B cell (primary cell): ENCODE data around the gene FSTL5. TPM values are rescaled to one million over a fixed set of nuclear protein-coding genes. Genes with fewer than 3 reads are reported as not detected.

Experiments used
- ATAC-seq: fragments of 200-7000 bp; cut with Tn5 transposase; one replicate; pipeline ENCODE4 v1.10.0; 2021; ENCODE audit warnings: low read depth, mild to moderate bottlenecking, moderate number of reproducible peaks, moderate library complexity
- CTCF ChIA-PET: fragments of 350-600 bp; sonication (Branson Sonifier 250); formaldehyde crosslinking; loops from one replicate; lab custom pipeline; 2021; ENCODE audit warnings: antibody characterized with exemption, inconsistent platforms; lab: Charles Lee
- POLR2A ChIA-PET: fragments of 350-600 bp; sonication (Branson Sonifier 250); formaldehyde crosslinking; loops from one replicate; lab custom pipeline; 2021; ENCODE audit warnings: antibody characterized with exemption; lab: Charles Lee
- DNase-seq: peaks from one replicate; pipeline ENCODE4 v3.0.0; 2013
- H2AFZ ChIP-seq: 2 replicates; pipeline ENCODE4 v1.6.1; 2012; ENCODE audit warnings: mild to moderate bottlenecking, low read depth, low read length; ENCODE audit not compliant: insufficient read depth, poor library complexity, severe bottlenecking
- H3K27ac ChIP-seq, 2 donors: 1 replicate in 1 of 2; 2 replicates in 1 of 2; pipeline ENCODE4 v1.5.1; 2012 to 2013; ENCODE audit warnings: low read length in 2 of 2, mild to moderate bottlenecking in 2 of 2, moderate library complexity in 1 of 2
- H3K27me3 ChIP-seq, 4 experiments: fragments of 200-600 bp in 1 of 4; sonication (generic) in 1 of 4; replicated peaks in 1 of 4; 1 replicate in 2 of 4; 2 replicates in 2 of 4; pipeline versions ENCODE4 v1.6.1 to v1.7.0; 2013 to 2016; ENCODE audit warnings: low read length in 3 of 4, mild to moderate bottlenecking in 2 of 4, mixed read lengths in 1 of 4, moderate library complexity in 1 of 4; ENCODE audit not compliant: insufficient read depth in 4 of 4, control insufficient read depth in 3 of 4; ENCODE audit errors: control extremely low read depth in 1 of 4
- H3K36me3 ChIP-seq, 2 experiments: replicated peaks in 1 of 2; 1 replicate in 1 of 2; 2 replicates in 1 of 2; pipeline versions ENCODE4 v1.6.1 to v1.7.1; 2013; ENCODE audit warnings: low read length in 1 of 2; ENCODE audit not compliant: insufficient read depth in 2 of 2, control insufficient read depth in 1 of 2; ENCODE audit errors: control extremely low read depth in 1 of 2, extremely low read depth in 1 of 2
- H3K4me1 ChIP-seq, 2 donors: fragments of 200-600 bp in 1 of 2; sonication (generic) in 1 of 2; 1 replicate in 1 of 2; 2 replicates in 1 of 2; pipeline versions ENCODE4 v1.5.1 to v1.6.1; 2013 to 2017; ENCODE audit warnings: low read length in 2 of 2; ENCODE audit not compliant: control insufficient read depth in 2 of 2, insufficient read depth in 2 of 2
- H3K4me2 ChIP-seq: replicated peaks from 2 replicates; pipeline ENCODE3; 2012; ENCODE audit warnings: mild to moderate bottlenecking, low read depth, low read length; ENCODE audit not compliant: poor library complexity, severe bottlenecking
- H3K4me3 ChIP-seq, 5 experiments: fragments of 200-600 bp in 1 of 5; sonication (generic) in 1 of 5; 1 replicate in 3 of 5; 2 replicates in 2 of 5; pipeline versions ENCODE4 v1.5.1 to v1.7.0; 2011 to 2016; ENCODE audit warnings: low read length in 4 of 5, mild to moderate bottlenecking in 4 of 5, low read depth in 2 of 5, control low read depth in 1 of 5, moderate library complexity in 1 of 5; ENCODE audit not compliant: insufficient read depth in 1 of 5; ENCODE audit errors: control extremely low read depth in 1 of 5, extremely low read depth in 1 of 5
- H3K79me2 ChIP-seq: fragments of 200-600 bp; sonication (generic); one replicate; pipeline ENCODE4 v1.6.0; 2016; ENCODE audit warnings: low read length; ENCODE audit not compliant: control insufficient read depth, insufficient read depth
- H3K9ac ChIP-seq: fragments of 200-600 bp; sonication (generic); 2 replicates; pipeline ENCODE4 v1.6.1; 2017; ENCODE audit warnings: mild to moderate bottlenecking, low read length, moderate library complexity
- H3K9me3 ChIP-seq, 3 donors: one replicate each; pipeline versions ENCODE4 v1.6.1 to v1.7.1; 2013; ENCODE audit warnings: low read length in 2 of 3; ENCODE audit not compliant: control insufficient read depth in 2 of 3, insufficient read depth in 1 of 3; ENCODE audit errors: control extremely low read depth in 1 of 3
- H4K20me1 ChIP-seq: 2 replicates; pipeline ENCODE4 v1.6.0; 2012; ENCODE audit warnings: mild to moderate bottlenecking, low read length; ENCODE audit not compliant: insufficient read depth, control insufficient read depth, poor library complexity, severe bottlenecking
- H3K27ac Mint-ChIP-seq: one replicate; pipeline ENCODE4 v1.8.0; 2021; ENCODE audit warnings: mixed read lengths
- H3K27me3 Mint-ChIP-seq: one replicate; pipeline ENCODE4 v1.8.0; 2021; ENCODE audit warnings: mixed read lengths
- H3K4me1 Mint-ChIP-seq: one replicate; pipeline ENCODE4 v1.8.0; 2021; ENCODE audit warnings: mixed read lengths
- H3K4me3 Mint-ChIP-seq: one replicate; pipeline ENCODE4 v1.8.0; 2021; ENCODE audit warnings: mixed read lengths
- H3K9me3 Mint-ChIP-seq: one replicate; pipeline ENCODE4 v1.8.0; 2022; ENCODE audit warnings: mixed read lengths; ENCODE audit not compliant: insufficient read depth
- CTCF ChIP-seq: fragments of 200-600 bp; IDR thresholded peaks from one replicate; pipeline ENCODE4 v1.8.0; 2022; ENCODE audit warnings: antibody characterized with exemption, mild to moderate bottlenecking
- EZH2 ChIP-seq: IDR thresholded peaks from 2 replicates; pipeline ENCODE4 v1.6.1; 2012; ENCODE audit warnings: borderline replicate concordance, low read depth, mild to moderate bottlenecking, moderate library complexity, low read length; ENCODE audit not compliant: insufficient read depth, poor library complexity, severe bottlenecking
- WGBS: methylation state at CpG from one replicate; pipeline ENCODE4 v1.1.5; 2013; ENCODE audit warnings: missing lambda C conversion rate; ENCODE audit not compliant: insufficient coverage; 5-methylcytosine and 5-hydroxymethylcytosine counted together
- intact Hi-C: fragments of 100-400 bp; cut with micrococcal nuclease; formaldehyde crosslinking; loops from one replicate; pipeline ENCODE4 v1.10.0; 2022
- polyA plus RNA-seq: library from polyadenylated mRNA; depleted of rRNA; stranded (reverse); fragments of >200 nt; gene quantifications from 2 replicates; pipeline ENCODE4 v1.2.3, GENCODE V29; 2012
- total RNA-seq, 2 donors: library from RNA; stranded (reverse); fragments of 120-200 nt in 1 of 2; gene quantifications; 1 replicate in 1 of 2; 2 replicates in 1 of 2; pipeline versions ENCODE4 v1.2.3 to v1.2.4, GENCODE V29; 2013 to 2022

Gene FSTL5
- total and polyA plus RNA-seq, 2 donors (not counting 1 experiment from before 2014, with no cell fraction given), result not detected

GRCh38 chr4:161664740-161665139 lies 499.1 kb downstream of the FSTL5 start:
- H3K79me2 ChIP-seq, result no peaks in the 10 kb centered on the region
- TF ChIP-seq CTCF, result no peak
- no peak for TF ChIP-seq EZH2
- H3K27me3 ChIP-seq, result no peaks in the 10 kb centered on the region
- no peak for DNase-seq
- WGBS, result no CpG with 5 or more reads among the region's 7 CpGs
- H3K9ac ChIP-seq, result no peak overlapping the region
- no peak overlapping the region for H3K4me2 ChIP-seq
- no peaks in the 10 kb centered on the region for H3K27me3 Mint-ChIP-seq
- no peaks in the 10 kb centered on the region for H3K4me1 Mint-ChIP-seq
- H3K27ac Mint-ChIP-seq, result no peak overlapping the region
- H3K36me3 ChIP-seq, result no peaks in the 10 kb centered on the region
- ChIA-PET CTCF (no interaction called here), POLR2A (no interaction called here)
- H3K4me1 ChIP-seq, result no peaks in the 10 kb centered on the region
- intact Hi-C loops, result no loop called here
- H4K20me1 ChIP-seq, result no peaks in the 10 kb centered on the region
- H3K4me3 ChIP-seq, result no peak overlapping the region
- no peak for ATAC-seq
- no peak overlapping the region for H3K27ac ChIP-seq
- H3K9me3 Mint-ChIP-seq, result no peaks in the 10 kb centered on the region
- H3K4me3 Mint-ChIP-seq, result no peak overlapping the region
- H2AFZ ChIP-seq, result no peak overlapping the region
- peaks cover 0 to 4% (median 0%) of the 10 kb centered on the region in 3 donors for H3K9me3 ChIP-seq

GRCh38 chr4:161663844-161664243 lies 500.0 kb downstream of the FSTL5 start:
- ChIA-PET CTCF (no interaction called here), POLR2A (no interaction called here)
- Mint-ChIP-seq H3K27me3 (no peaks in the 10 kb centered on the region), H3K27ac (no peak overlapping the region), H3K4me1 (no peaks in the 10 kb centered on the region), H3K4me3 (no peak overlapping the region), H3K9me3 (no peaks in the 10 kb centered on the region)
- H3K4me2 ChIP-seq, result no peak overlapping the region
- peaks cover 0 to 4% (median 0%) of the 10 kb centered on the region in 3 donors for H3K9me3 ChIP-seq
- no peak overlapping the region for H3K4me3 ChIP-seq
- no peaks in the 10 kb centered on the region for H3K79me2 ChIP-seq
- intact Hi-C loops, result no loop called here
- no peaks in the 10 kb centered on the region for H4K20me1 ChIP-seq
- DNase-seq, result no peak
- H3K9ac ChIP-seq, result no peak overlapping the region
- no peaks in the 10 kb centered on the region for H3K4me1 ChIP-seq
- H3K27me3 ChIP-seq, result no peaks in the 10 kb centered on the region
- H3K36me3 ChIP-seq, result no peaks in the 10 kb centered on the region
- no peak for ATAC-seq
- TF ChIP-seq EZH2 (no peak), CTCF (no peak)
- no peak overlapping the region for H2AFZ ChIP-seq
- 90% methylated on average over 6 of the region's 6 CpGs for WGBS
- no peak overlapping the region for H3K27ac ChIP-seq
